GM19395 (cell line): Measurements from ENCODE around the gene DLG2.

ENCODE experiments used
- ATAC-seq: cut with Tn5 transposase; IDR thresholded peaks from one replicate; pipeline ENCODE4 v1.9.1; 2021; ENCODE audit warnings: mild to moderate bottlenecking, moderate library complexity; ENCODE audit not compliant: unreplicated experiment

The DLG2 gene

GRCh38 chr11:83923961-83924360, 1703.2 kb downstream of the DLG2 start:
- ATAC-seq: no peak

- no peak for ATAC-seq
Observed at GRCh38 chr11:83922953-83923352, 1704.2 kb downstream of the DLG2 start.

DNA sequence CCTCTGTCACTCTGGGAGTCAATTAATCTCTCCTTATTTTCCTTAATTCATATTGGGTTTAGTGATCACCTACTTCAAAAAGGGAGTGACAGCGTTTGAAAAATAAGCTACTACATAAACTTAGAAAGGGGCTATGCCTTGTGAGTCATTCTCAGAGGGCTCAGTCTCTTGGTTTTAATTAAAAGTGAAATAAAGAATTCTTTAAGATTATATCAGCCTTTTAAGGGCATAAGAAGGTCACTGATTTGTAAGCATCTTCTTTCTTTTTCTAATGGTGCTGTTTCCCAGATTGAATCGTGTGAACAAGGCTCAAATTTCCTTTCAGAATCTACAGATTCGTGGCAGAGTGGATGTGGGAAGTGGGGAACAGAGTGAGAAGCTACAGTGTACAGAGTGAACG, 1704.8 kb downstream of the DLG2 start:
- no peak for ATAC-seq

DNA sequence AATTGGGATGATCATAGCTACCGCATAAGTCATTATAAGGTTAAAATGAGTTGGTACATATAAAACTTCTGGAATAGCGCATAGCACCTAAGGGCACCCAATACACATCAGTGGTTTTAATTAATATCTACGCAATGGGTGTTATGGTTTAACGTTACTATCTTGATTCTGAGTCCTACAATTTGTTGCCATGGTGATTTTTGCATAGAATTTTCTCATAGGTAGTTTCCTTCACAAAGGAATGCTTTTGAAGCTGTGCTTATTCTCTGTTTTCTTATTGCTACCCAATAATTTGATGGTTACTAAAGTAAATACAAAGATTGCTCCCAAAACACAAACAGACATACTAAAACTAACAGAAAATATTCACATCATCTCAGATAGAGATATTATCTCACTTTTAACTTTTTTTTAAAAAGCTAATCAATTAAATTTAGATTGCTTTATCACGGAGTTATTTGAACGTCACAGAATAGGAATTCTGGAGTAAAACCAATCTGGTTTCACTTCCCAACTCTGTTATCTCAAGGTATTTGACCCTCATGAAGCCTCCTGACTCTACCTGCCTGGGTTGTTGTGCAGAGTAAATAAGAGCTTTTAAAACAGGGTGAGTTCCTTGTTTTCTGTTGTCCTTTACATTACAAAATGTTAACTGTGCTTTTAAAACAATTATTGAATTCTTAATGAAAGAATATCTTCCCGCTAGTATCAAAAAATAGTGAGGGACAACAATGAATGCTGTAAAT, 1705.5 kb downstream of the DLG2 start:
- ATAC-seq: no peak

DNA sequence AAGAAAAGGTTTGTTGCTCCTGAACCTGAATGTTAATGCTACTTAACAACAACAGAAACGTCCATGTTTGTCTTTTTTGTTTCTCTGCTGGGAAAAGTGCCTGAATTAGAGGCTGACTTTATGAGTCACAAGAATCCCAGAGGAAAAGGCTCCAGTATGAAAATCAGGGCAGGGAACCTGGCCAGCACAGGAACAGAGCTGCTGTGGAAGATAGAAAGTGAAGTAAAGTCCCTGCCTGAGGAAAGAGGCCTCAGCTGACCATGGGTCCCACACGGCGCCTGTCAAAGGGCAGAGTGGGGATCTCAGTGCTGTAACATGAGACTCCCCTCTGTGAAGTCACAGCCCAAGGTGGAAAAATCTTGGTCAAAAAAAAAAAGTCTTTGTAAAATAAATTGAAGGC, 1708.7 kb downstream of the DLG2 start:
- no peak for ATAC-seq

DNA sequence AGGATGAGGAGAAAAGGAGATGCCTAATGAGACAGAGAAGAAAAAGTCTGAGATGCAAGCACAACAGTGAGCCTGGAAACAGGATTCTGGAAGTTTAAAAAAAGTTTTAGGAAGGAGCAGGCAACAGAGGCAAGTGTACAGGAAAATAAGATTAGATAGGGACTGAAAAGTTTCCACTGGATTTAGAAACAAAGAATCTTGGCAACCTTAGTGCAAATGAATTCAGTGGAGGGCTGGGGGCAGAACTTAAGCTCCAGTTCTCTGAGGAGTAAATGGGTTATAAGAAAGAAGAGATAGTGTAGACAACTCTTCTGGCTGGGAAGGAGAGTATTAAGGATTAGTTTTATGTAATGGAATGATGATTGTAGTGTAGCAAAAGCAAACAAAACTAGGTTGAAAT, 1712.1 kb downstream of the DLG2 start:
- ATAC-seq: no peak

- ATAC-seq: no peak
Observed at GRCh38 chr11:83909579-83910534, 1717.3 kb downstream of the DLG2 start.

DNA sequence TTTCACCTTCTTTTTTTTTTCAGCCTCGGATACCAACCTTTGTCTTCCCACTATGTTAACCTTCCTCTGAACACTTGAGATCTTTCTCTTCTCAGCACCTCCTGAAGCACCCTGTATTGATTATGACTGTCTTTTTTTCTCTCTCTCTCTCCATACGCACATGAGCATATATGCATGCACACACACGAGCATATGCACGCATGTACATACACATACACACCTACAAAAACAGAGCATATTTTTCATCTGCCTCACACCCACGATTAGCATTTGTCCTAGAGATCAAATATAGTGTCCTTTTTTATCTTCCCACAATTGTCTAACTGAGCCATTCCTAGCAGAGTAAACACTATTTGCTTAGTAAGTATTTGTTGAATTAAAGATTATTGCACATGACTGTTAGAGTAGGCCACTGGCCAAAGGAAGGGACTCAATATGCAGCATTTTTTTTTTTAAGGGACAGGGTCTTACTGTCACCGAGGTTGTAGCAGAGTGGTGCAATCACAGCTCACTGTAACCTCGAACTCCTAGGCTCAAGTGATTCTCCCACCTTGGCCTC, 1718.8 kb downstream of the DLG2 start:
- no peak for ATAC-seq

GRCh38 chr11:83895516-83895915, 1731.6 kb downstream of the DLG2 start:
- no peak for ATAC-seq

- ATAC-seq: no peak
Observed at GRCh38 chr11:83881428-83881827, 1745.7 kb downstream of the DLG2 start.

DNA sequence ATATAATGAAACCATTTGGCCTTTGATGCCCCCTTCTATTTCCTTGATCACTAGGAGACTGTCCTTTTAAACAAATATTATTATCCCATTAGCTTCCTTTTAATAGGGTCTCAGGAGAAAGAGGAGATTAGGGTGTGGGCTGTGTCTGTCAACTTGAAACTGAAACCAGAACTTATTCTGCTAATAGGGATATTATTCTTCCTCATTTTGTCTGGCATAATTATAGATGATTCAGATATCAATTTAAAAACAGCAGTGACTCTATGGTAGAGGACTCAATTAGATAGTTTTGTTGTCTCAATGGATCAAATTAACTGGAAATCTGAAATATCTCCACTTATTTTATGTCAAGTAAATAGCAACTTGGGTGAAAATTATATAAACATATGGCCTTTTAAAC, 1756.1 kb downstream of the DLG2 start:
- ATAC-seq: no peak

DNA sequence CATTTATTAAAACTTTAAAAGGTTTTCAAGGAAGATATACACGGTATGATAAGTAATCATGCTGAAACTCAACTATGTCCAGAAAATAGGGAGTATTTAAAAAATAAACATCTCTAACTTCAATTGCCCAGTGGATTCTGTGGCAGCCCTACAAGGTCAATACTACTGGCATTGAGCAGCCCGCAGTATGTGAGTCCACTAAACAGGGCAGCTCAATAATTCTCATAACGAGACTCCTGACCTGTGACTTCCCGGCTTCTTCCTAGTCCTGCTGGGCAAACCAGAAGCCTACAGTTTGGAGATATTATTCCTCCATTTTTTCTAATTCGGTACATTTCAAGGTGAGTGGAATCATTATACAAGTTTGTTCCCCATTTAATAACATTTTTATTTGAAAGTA, 1760.5 kb downstream of the DLG2 start:
- no peak for ATAC-seq

DNA sequence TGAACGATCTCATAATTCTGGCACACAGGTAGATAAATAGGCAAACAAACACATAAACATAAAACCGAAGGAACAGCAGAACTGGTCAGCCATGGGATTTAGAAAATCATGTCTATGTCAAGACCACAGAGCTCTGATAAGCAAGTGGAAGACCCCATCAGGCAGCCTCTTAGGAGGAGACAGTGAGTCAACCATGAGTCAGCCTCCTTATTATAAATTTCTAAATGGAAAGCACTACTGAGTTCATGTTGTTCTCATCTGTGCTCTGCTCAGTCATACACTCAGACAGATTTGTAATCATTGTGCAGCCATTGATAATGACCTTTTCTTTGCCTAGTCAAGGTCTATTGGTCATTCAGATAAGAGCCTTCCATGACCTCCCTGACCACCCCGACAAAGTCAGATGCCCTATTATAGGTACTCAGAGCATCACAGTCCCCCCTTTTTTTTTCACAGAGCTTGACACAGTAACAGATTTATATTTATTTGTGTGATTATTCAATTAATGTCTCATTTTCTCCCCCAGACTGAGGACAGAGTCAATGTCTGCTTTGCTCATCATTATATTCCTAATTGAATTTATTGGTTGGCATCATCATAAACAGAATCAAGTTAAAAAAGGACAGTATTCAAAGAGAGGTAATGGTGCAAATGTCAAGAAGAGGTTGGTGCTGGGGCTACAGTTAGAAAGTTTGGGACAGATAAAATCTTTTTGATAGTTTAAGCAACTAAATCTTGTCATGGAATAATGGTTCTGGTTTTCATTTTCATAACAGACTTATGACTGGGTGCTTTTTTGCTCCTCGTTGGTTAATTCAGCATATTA, 1761.3 kb downstream of the DLG2 start:
- ATAC-seq: no peak

- no peak for ATAC-seq
Observed at GRCh38 chr11:83864412-83865057, 1762.6 kb downstream of the DLG2 start.

DNA sequence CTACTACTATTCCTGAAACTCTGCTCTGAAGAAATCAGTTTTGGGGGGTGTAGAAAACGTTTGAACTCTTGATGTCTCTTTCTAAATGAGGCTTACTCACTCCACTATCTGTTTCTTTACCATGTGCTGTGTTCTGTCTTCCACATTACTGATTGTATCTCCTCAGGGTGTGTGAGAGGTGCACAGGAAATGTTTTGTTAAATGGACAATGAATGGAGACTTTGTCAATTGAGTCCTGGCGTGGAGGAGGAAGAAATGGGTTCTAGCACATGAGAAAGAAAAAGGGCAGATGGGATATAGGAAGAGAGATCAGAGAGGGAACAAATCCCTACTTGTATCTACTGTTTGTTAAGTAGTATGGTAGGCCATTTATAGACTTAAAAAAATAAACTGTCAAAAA, 1763.9 kb downstream of the DLG2 start:
- ATAC-seq: no peak

DNA sequence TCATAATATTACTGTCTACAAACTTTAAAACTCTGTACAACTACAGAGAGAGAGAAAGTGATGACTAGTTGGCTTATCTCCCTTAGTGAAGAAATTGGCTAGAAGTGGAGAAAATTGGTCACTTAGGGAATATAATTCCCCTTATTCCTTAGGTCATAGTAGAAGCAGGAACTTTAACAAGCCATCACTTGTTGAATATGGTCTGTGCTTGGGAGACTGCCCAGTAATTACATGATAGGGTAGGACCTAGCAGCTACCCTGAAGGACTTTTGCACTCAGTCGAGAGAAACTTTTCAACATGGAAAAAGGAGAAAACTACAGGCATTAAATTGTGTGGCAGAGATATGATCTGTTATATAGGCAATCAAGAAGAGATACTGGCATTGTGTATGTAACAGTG, 1764.5 kb downstream of the DLG2 start:
- ATAC-seq: no peak

DNA sequence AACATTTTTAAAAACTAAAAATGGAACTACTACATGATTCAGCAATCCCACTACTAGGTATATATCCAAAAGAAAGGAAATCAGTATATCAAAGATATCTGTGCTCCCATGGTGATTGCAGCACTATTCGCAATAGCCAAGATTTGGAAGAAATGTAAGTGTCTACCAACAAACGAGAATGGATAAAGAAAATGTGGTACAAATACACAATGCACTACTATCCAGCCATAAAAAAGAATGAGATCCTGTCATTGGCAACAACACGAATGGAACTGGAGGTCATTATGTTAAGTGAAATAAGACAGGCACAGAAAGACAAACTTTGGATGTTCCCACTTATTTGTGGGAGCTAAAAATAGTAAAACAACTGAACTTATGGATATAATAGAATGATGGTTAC, 1765.1 kb downstream of the DLG2 start:
- no peak for ATAC-seq

DNA sequence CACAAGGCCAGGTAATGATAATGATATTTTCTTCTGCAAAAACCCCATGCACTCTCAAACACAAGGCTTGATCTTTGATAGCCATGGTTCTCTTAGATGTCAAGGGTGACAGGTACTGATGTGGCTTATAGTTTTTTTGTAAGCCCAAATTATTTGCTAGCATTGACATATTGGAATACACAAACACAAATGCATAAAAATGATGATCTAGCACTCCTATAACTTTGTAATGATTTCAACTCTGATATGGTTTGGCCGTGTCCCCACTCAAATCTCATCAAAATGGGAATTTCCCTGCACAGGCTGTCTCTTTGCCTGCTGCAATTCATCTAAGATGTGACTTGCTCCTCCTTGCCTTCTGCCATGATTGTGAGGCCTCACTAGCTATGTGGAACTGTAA, 1768.5 kb downstream of the DLG2 start:
- no peak for ATAC-seq

GRCh38 chr11:83855237-83855636, 1771.9 kb downstream of the DLG2 start:
- ATAC-seq: no peak

- no peak for ATAC-seq
Observed at GRCh38 chr11:83852775-83853442, 1774.2 kb downstream of the DLG2 start.
